D341Med (cell line): ENCODE measurements around the gene CALB2.
"Not testable (repeated sequence)": the region's sequence is repeated elsewhere in the genome, so short reads cannot be mapped to it uniquely, and the experiment has no call there.

Experiments
- DNase-seq: peaks from one replicate; pipeline ENCODE4 v3.0.0; 2012; ENCODE audit warnings: low spot score

Gene CALB2

DNA sequence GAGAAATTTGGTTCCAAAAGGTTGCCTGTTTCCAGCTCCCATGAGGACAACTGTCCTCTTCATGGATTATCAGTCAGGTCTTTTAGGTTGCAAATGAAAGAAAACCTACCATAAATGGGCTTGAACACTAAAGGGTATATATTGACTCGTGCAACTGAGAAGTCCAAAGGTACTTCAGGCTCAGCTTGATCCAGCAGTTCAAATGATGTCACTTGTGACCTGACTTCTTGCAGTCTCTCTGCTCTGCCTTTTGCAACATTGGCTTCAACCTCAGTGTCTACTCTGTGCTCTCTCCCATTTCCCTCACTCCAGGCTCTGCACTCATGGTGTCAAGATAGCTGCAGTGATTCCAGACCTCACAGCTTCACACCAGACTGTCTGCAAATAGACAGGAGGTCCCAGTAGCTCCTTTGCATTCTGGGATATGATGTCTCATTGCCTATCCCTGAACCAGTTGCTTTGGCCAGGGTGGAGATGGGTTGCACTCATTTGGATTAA, 5.5 kb upstream of the CALB2 start:
- no peak for DNase-seq

DNA sequence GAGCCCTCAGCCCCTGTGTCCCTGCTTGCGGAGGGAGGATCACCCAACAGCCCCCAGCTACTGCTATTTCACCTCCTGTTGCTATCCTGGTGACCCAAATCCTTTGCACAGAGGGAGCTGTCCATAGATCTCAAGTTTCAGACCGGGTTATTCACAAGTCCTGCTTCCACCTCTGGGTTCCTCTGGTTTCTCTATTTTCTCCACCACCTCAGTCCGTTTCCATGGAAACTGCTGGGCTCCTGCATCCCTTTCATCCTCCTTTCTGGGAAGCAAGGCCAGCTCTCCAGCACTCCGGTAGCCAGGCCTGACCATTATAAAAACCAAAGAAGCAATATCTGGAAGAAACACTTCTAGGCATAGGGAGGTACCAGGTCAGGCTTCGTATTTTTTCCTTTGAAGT, 4.8 kb upstream of the CALB2 start:
- DNase-seq, result no peak

DNA sequence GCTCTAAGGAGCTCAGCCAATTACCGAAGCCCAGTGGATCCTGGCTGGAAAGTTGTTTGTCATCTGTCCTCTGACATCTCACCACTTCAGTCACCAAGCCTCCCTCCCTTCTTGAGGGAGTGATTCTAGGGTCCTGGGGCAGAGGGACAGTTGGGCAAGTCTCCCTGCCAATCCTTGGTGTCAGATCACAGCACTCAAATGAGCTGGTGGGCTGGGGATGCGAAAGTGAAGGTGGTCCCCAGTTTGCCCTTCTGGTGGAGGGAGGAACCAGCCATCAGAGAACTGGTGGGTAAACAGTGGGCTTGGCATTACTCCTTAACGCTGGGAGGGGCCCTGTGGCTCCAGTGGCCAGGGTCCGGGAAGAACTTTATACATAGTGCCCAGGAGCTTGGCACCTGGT, 4.4 kb upstream of the CALB2 start:
- no peak for DNase-seq

DNA sequence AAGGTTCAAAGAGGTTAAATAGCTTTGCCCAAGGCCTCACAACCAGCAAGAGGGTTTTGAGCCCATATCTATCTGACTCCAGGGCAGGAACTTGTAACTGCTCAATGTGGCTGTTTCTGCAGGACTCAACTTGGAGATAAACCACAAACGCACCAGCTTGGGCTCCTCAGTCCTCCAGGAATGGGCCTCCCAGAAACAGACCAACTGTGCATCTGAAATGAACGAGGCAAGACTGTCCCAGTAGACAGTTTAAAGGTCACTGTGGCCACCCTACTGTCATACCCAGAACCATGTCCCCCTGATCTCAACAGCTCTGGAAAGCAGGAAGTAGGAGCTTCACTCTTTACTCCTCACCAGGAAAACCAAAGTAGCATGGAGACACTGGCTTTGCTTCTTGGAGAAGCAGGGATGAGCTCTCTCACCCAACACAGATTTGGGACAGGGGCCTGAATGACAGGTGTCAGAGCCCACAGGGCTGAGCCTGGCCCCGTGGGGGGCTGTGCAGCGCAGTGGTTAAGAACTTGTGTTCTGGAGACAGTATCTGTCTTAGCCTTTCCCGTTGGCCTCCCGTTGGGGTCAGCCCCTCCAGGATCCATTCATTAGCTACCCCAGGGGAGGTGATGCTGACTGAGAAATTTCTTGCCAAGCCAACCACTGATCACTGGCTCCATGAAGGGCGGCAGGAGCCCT, 2.3 kb upstream of the CALB2 start:
- no peak for DNase-seq

DNA sequence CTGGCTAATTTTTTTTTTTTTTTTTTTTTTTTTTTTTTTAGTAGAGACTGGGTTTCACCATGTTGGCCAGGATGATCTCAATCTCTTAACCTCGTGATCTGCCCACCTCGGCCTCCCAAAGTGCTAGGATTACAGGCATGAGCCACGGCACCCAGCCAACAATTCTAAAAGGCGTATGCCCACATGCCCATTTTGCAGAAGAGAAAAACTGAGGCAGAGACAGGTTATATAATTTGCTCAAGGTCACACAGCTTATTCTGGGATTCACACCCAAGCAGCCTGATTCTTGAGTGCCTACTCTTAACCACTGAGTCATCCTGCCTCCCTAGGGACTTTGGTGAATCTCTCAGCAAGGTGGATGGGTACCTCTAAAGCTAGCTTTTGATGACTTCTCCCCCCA, 1.6 kb upstream of the CALB2 start:
- not testable (repeated sequence) for DNase-seq

DNA sequence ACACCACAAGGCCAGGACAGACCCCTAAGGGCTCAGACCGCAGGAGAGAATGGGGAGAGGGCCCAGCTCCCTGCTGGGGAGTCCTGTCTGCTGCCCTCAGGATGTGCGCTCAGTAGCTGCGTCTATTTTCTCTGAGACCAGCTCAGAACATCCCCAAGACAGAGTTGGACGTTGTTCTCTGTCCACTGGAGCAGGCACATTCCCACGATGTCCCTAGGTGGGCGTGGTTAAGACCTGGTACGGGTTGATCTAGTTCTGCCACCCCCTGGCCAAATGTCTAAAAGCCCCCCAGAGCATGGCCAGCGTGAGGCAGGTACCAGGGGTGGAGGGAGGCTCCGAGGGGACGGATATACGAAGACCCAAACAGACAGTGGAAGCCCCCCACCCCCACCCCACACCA, 842 bp upstream of the CALB2 start:
- DNase-seq, result no peak

DNA sequence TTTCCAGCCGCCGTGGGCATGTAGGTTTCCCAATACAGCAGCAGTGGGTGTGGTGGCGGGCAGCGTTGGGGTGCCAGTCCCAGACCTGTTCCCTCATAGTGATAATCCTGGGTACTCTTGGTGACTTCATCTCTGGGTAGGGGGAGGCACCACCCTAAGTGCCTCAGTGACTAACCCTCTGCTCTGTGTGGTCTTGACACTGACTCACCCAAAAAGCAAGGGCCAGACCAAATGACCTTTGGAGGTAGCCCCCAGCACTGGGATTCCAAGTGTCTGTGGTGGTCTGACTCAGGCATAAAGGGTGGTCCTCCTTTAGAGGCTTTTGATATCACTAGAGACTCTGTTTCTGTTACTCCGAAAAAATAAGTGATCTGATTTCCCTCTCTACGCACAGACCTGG, 908 bp downstream of the CALB2 start:
- no peak for DNase-seq

DNA sequence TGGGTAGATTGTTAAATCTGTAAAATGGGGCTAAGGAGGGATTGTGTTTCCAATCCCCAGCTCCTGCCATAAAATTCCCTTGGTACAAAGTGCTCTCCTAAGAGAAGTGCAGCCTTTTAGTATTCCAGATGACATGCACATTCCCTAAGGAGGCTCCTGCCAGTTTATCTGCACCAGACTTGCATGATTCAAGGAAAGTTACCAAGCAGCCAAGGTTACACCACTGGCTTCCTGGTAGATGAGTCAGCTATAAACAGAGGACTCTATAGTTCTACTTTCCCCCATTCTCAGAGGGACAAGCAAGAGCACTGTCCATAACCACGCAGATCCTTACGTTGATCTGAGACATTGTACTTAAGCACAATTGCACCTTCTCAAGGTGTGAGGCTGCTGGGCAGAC, 1.9 kb downstream of the CALB2 start:
- DNase-seq, result no peak

DNA sequence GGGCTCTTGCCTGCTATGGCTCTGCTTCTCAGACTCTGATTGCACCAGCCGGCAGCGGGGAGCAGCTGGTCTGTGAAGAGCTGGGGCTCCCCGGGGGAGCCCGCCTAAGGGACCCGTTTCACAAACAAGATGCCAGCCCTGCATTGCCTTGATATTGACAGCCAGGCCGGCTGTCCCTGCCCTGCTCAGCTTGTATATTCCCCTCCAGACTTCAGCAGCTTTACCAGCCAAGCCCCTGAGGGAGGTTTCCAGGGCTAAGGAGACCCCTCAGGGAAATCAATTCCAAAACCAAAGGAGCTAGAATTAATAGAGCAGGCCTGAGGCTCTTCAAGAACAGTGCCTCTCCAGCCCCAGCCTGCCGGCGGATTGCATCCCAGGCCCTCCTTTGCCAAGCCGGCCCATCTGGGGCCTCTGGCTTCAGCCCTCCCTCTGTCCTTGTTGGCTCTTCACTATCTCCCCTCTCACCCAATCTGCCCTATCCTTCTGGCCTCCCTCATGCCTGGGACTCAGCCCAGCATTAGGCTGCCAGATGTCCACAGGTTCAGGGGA, 5.7 kb downstream of the CALB2 start:
- DNase-seq, result no peak

DNA sequence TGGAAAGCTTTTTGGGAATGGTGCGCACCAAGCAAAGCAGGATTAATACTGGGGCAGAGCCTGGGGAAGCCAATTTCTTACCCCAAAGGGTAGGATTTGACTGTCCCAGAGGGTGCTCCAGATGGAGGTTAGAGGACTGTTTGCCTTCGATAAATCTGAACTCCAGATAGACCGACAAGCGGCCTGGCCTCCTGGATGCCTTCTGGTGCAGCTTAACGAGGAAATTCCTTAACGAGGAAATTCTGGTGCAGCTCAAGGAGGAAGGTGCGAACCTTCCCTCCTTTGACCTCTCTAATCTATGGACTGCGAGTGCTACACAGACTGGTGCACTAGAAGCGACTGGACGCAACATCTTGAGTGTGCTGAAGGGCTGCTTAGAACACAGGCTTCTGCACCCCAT, 6.5 kb downstream of the CALB2 start:
- DNase-seq, result no peak

DNA sequence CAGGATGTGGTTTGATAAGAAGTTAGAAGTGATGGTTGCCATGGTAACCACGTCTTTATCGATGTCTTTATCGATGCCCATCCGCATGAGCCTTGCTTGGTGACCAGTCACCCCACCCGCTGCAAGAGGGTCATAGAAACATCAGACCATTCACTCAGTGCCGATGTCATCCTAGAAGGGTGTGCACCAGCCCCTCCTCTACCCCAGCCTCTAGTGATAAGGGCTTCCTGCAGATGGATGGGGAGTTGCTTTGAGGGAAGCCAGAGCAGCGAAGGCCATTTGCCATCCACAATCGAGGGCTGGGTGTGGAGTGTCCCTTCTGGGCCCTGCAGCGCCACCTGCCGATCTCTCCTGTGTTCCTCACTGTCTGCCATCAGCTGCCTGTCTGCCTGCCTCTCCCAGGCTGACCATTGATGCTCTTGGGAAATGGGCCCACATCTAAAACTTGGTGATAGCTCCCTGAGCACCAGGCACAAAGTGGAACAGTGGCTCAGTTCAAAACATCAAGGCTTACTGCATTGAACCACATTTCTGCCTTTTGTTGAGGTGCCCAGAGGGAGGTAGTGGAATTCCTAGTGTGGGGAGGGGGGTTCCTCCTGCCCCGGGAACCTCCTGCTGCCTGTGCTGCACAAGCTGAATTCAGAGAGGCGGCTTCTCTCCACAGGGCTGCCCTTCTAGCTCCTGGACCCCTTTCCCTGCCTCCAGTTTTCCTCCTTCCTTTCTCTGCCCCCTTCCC, 8.9 kb downstream of the CALB2 start:
- DNase-seq, result peak; percentile 82

DNA sequence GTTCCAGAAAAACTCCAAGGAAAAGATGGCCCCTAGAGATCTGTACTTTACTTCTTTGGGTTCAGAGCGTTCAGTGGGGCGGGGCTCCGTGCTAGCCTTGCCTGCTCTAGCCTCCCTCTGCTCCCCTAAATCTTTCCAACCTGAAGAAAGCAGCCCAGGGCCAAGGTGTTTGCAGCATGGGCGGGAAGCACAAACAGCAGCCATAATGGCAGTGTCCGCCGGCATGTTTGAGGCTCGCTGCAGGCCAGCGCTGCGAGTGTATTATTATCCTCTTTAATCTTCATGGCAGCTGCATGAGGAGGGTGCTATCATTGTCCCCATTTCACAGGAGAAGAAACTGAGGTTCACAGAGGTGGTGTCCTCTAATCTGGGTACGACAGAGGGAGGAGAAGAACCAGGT, 10.4 kb downstream of the CALB2 start:
- DNase-seq, result no peak

DNA sequence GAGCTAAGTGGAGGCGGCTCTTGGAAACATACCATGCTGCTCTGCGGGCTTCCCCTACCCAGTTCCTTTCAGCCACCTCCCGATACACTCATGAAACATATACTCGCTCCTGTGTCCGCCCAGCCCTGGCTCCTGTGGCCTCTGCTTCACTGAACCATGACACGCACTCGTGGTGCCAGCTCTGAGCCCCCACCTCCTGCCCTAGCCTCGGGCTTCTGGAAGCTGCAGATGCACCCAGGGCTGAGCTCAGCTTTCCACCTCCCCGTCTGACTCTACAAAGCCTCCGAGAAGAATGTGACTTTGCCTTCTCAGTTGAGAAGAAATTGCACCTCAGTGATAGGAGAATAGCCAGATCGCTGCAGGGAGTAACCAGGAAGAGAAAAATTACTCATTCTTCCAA, 11.0 kb downstream of the CALB2 start:
- no peak for DNase-seq

DNA sequence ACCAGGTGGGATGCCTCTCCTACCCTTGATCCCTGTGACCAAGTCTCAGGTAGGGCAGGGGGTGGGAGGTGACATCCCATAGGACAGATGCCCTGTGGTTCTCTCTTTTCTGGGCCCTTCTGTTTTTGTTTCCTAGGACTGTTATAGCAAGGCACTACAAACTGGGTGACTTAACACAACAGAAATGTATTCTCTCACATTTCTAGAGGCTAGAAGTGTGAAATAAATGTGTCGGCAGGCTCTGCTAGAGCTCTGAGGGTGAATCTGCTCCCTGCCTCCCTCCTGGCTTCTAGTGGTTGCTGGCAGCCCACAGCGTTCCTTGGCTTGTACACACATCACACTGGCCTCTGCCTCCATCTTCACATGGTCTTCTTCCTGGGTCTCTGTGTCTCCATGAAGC, 12.7 kb downstream of the CALB2 start:
- DNase-seq, result no peak

DNA sequence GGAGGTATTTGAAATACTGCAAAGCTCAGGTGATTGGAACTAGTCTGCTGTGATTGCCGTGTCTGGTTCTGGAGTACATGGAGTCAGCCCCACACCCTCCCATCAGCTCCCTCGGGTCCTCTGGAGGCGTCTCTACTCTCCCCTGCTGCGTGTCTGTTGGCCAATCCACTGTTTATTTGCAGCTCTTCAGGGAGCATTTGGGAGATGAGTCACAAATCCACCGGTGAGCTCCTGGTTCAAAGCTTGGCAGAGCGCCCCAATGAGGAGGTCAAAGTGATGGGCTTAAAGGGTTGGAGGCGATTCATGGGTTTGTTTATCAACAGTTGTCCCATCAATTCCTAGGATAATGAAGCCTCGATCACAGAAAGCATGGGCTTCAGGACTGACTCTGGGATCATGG, 14.6 kb downstream of the CALB2 start:
- DNase-seq, result no peak

DNA sequence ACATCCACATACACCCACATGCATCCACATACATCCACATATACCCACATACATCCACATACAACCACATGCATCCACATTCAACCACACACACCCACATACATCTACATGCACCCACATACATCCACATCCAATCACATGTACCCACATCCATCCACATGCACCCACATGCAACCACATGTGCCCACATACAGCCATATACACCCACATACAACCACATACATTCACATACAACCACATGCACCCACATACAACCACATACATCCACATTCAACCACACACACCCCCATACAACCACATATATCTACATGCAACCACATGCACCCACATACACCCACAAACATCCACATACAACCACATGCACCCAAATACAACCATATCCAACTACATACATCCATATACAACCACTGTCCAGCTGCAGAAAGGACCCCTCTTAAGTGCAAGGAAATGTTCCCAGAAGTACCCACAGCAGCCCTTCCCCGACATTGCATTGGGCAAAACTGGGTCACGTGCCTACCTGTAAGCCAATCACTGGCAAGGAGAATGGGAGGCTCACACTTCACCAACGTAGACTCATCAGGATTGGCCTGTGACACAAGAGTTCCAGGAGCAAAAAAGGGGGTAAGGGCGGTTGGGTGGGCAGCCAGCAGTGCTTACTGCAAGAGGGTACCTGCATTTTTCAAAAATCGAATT, 18.1 kb downstream of the CALB2 start:
- no peak for DNase-seq

DNA sequence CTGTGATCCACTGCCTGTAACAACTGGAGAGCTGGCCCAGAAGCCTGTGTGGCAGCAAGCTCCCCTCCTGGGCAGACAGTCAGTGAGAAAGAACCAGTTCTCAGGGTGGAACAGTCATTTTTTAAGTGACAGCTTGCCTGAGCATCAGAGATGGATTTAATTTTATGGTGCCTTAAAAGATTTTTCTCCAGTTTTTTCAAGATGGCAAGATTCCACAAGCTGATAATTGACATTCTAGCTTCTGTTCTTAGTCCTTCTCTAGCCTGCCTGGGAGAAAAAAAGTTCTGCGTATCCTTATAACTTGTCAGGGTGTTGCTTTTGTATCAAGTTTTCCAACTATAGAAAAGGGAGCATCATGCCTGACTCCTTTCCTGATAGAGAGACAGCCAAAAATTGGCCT, 21.2 kb downstream of the CALB2 start:
- DNase-seq, result no peak

DNA sequence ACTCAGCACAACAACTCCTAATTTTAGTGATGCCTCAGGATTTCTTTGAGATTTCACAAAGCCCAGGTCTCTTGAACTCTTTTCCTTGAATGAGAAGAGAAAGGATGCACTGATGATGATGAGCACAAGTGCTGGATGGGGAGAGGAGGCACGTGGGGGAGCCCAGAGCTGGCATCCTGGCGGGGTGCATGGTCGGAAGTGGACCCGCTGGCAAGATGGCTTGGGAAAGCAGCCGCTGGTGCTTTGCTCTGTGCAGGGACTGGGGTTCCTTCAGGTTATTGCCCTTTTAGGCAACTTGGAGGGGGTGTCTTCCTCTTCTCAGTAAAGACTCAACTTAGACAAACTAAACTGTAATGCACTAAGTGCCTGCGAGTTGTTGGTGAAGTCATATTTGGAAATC, 22.3 kb downstream of the CALB2 start:
- no peak for DNase-seq

DNA sequence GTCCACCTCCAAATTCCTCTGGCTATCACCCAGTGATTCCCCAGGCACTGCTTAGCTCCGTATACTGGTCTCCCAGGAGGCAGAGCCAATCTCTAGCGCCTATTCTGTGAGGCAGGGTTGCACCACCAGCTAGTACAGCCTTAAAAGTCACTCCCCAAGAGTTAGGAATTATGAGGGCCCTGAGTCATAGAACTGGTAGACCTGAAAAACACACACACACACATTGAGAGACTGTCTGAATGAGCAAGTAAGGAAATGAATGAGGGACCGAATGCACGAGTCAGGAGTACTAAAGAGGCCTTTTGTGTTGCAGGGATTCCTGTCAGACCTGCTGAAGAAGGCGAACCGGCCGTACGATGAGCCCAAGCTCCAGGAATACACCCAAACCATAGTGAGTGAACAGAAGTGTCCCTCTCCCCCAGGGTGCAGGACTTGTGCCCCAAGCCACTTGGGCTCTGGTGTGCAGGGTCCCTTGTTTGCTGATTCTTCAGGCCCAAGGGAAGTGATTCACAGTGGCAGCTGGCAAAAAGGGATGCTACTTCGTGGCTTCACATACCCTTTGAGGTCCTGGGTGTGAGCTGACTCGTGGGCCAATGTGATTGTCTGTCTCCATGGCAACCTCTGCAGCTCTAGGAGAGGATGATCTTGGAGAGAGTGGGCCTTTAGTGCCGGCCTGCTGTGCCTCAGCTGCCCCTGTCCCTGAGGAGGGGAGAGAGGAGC, 24.7 kb downstream of the CALB2 start:
- DNase-seq, result no peak

DNA sequence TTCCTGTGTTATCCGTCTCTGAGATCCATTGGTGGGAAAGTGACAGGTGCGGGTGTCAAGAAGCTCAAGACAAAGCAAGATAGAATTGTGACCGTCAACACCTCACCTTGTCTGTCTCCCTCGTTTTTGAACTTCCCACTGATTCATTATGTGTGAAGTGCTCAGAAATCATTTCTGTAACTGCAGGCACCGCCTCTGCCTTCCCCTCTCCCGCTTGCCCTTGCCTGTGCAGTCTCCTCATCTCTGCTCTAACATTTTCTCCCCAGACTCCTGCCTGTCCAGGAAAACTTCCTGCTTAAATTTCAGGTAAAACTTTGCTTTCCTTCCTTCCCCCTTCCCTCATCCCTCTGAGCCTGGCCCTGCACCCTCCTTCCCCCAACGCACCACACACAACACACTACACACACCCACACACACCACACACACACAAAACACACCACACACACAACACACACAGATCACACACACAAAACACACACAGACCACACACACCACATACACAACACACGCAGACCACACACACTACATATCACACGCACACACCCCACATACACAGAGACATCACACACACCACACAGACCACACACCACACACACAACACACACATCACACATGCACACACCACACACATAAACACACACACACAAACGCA, 25.7 kb downstream of the CALB2 start:
- DNase-seq, result no peak

DNA sequence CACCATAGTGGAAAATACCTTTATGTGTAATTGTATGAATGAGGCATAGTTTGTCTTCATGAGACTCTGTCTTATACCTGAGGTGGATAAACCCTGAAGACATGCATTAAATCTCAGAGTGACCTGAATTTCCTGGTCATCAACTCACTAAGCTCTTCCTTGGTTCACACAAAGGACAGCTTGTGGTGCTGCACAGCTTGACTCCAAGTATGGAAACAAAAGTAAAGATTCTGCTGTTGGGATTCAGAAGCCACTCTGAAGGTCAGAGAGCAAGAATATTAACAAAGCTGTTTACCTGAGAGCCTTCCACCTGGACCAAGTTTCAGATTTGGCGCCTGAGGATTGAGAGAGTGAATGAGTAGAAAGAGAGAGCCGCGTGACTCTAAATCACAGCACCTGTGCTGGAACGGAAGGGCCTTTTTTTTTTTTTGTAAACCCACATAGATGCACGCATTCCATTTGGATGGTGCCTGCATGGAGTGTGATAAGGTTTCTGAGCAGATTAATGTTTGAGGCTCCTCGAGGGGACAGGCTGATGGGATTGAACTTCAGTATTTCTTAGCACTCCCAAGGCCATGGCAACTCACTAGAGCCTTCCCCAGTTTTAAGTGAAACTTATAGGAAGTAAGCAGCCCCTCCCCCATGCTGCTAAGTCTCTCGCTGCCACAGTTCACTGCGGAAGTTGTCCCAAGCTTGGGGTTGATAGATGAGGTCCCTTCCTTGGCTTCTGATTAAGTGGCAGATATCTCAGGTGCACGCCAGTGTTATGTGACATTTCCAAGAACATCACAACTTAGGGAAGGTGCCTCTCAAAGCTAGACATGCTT, 28.7 kb downstream of the CALB2 start:
- DNase-seq, result no peak
